Measurements from ENCODE around the gene VEPH1. TPM values are rescaled to one million over a fixed set of nuclear protein-coding genes. Genes with fewer than 3 reads are reported as not detected.

Gene VEPH1
- polyA plus RNA-seq, 2 of the 4 experiments (the other 2 are of a cell fraction): 0.04 to 0.16 TPM

GRCh38 chr3:157488144-157488543 lies 15.1 kb downstream of the VEPH1 start:
- Histone ChIP-seq H3K4me1 (no peaks in the 10 kb centered on the region), H3K4me2 (no peak overlapping the region), H3K9me3 (no peaks in the 10 kb centered on the region), H3K4me3 (no peak overlapping the region), H3K27ac (no peak overlapping the region)
- ATAC-seq: no peak; a peak in 1 of 6 replicates
- FAIRE-seq: no peak
- TF ChIP-seq MYC (IDR thresholded peaks at IDR 0.05; ENCODE audit: borderline replicate concordance, low read length) (no peak), HDAC2 (IDR thresholded peaks at IDR 0.05) (no peak), KDM1A (IDR thresholded peaks at IDR 0.05; ENCODE audit: low read depth) (no peak), HOXB13 (CRISPR knock-in tag; IDR thresholded peaks at IDR 0.05; ENCODE audit: low read depth) (no peak), ESRRA (IDR thresholded peaks at IDR 0.05; ENCODE audit: borderline replicate concordance, low read length) (no peak), TP53 (CRISPR knock-in tag; IDR thresholded peaks at IDR 0.05) (no peak), TFCP2L1 (CRISPR knock-in tag; IDR thresholded peaks at IDR 0.05) (no peak), RCOR1 (IDR thresholded peaks at IDR 0.05; ENCODE audit: low read depth, low read length) (no peak), FOSB (CRISPR knock-in tag; IDR thresholded peaks at IDR 0.05) (no peak)
- TF ChIP-seq, protein P1, sequence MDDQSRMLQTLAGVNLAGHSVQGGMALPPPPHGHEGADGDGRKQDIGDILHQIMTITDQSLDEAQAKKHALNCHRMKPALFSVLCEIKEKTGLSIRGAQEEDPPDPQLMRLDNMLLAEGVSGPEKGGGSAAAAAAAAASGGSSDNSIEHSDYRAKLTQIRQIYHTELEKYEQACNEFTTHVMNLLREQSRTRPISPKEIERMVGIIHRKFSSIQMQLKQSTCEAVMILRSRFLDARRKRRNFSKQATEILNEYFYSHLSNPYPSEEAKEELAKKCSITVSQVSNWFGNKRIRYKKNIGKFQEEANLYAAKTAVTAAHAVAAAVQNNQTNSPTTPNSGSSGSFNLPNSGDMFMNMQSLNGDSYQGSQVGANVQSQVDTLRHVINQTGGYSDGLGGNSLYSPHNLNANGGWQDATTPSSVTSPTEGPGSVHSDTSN (IDR thresholded peaks at IDR 0.05): no peak
- CTCF ChIA-PET: interaction anchor here (0.7 kb wide), 1 partner anchor 41 kb away, joined by 3 read pairs; no protein-coding TSS in a partner anchor
- peak in 1 of 2 experiments; percentile 5 for DNase-seq (ENCODE audit: low read depth in 1 of 2, low spot score in 1 of 2)
- POLR2A ChIA-PET: interaction anchor here (0.6 kb wide), 1 partner anchor 1184 kb away, joined by 3 read pairs; the partner anchor contains the start of gene LXN

DNA sequence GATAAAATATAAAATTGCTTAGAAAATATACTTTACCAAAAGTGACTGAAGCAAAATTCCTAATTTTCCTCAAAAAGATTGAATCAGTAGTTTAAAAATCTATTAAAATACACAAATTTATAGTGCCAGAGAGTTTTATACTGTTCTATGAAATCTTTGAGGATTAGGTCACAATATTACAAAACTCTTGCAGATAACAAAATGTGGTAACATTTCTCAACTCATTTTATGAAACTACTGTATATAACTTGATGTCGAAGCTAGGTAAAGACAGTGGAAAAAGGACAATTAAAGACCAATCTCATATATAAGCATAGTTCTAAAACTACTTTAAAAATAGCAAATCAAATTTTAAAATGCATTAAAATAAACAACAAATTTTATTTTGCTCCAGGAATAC lies 15.9 kb downstream of the VEPH1 start:
- DNase-seq (ENCODE audit: low read depth in 1 of 2, low spot score in 1 of 2): no peak
- no peak for TF ChIP-seq FOSL2 (IDR thresholded peaks at IDR 0.05)
- TF ChIP-seq FOSL2 (CRISPR knock-in tag; IDR thresholded peaks at IDR 0.05): no peak
- no peak for TF ChIP-seq CBX8 (IDR thresholded peaks at IDR 0.05)
- no peak for TF ChIP-seq EP300 (IDR thresholded peaks at IDR 0.05)
- no peak for TF ChIP-seq MAZ (IDR thresholded peaks at IDR 0.05; ENCODE audit: borderline replicate concordance, low read depth, low read length)
- no peak for TF ChIP-seq CHD2 (IDR thresholded peaks at IDR 0.05; ENCODE audit: low read length, partially characterized antibody)

GRCh38 chr3:157479464-157480243 lies 23.6 kb downstream of the VEPH1 start:
- Histone ChIP-seq H3K27ac (no peak overlapping the region), H3K9me3 (no peaks in the 10 kb centered on the region), H3K4me2 (no peak overlapping the region), H3K4me1 (no peaks in the 10 kb centered on the region), H3K4me3 (no peak overlapping the region)
- 29% methylated on average over 1 of the region's 1 CpG for WGBS (ENCODE audit: missing lambda C conversion rate)
- no peak for TF ChIP-seq FOXS1 (CRISPR knock-in tag; IDR thresholded peaks at IDR 0.05)
- no peak for DNase-seq (ENCODE audit: low read depth in 1 of 2, low spot score in 1 of 2)
- CTCF ChIA-PET: interaction anchor here (3.1 kb wide), 1 partner anchor 13 kb away, joined by 9 read pairs; no protein-coding TSS in a partner anchor
- ATAC-seq: no peak
- no peak for FAIRE-seq
- POLR2A ChIA-PET: no interaction called here

More for the DNA sequence above, 15.9 kb downstream of the VEPH1 start:
- ChIA-PET POLR2A (no interaction called here), CTCF (no interaction called here)
- Histone ChIP-seq H3K4me1 (no peaks in the 10 kb centered on the region), H3K27ac (no peak overlapping the region), H3K4me2 (no peak overlapping the region), H3K9me3 (no peaks in the 10 kb centered on the region), H3K4me3 (no peak overlapping the region)
- FAIRE-seq: no peak
- ATAC-seq: no peak
- WGBS (ENCODE audit: missing lambda C conversion rate): 43% methylated on average over 1 of the region's 1 CpG

DNA sequence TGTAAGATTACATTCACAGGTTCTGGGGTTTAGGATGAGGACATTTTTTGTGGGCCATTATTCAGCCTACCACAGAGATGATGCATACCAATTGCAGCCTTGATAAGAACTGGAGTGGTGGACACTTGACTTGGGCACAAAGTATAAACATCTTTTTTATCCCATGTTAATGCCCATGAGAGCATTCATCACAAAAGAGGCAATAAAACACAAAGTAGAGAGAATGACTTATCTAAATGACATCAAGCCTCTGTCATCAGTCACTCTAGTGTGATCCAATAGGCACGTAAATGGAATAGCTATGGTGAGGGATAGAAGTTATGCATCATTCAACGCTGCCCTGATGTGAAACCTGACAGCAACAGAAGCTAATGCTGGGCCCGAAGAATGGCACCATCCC lies 25.8 kb downstream of the VEPH1 start:
- Histone ChIP-seq H3K9me3 (no peaks in the 10 kb centered on the region), H3K4me1 (no peaks in the 10 kb centered on the region), H3K4me2 (no peak overlapping the region), H3K27ac (no peak overlapping the region), H3K4me3 (no peak overlapping the region)
- no peak for ATAC-seq
- DNase-seq (ENCODE audit: low read depth in 1 of 2, low spot score in 1 of 2): peak in 1 of 2 experiments; percentile 7
- ChIA-PET CTCF (interaction anchor here (0.5 to 1.1 kb wide), 4 partner anchors 12 to 273 kb away, joined by 3 to 5 read pairs (median 3); no protein-coding TSS in a partner anchor), POLR2A (no interaction called here)
- TF ChIP-seq NFE2L2 (conservative IDR thresholded peaks at IDR 0.05; ENCODE audit: low read length): no peak
- no peak for TF ChIP-seq FOSL2 (IDR thresholded peaks at IDR 0.05)
- TF ChIP-seq FOSL2 (CRISPR knock-in tag; IDR thresholded peaks at IDR 0.05): peak; percentile 46; the same call in 1 of the 2 replicates
- no peak for TF ChIP-seq NR3C1 (IDR thresholded peaks at IDR 0.05)
- FAIRE-seq: no peak
- WGBS (ENCODE audit: missing lambda C conversion rate): 14% methylated on average over 3 of the region's 3 CpGs

Measured in A549 (cell line).